ENCODE measurements around the gene AMACR. TPM values are rescaled to one million over a fixed set of nuclear protein-coding genes. Genes with fewer than 3 reads are reported as not detected.

The AMACR gene
- polyA plus RNA-seq, 1 donor from 2014 or later, result 28.5 TPM

- peaks cover 23% of the 10 kb centered on the region for H3K27me3 ChIP-seq (ENCODE audit: insufficient read depth, low read depth, low read length)
- H2AFZ ChIP-seq (ENCODE audit: low read depth, low read length), result no peak overlapping the region
- no peaks in the 10 kb centered on the region for H3K36me3 ChIP-seq (ENCODE audit: insufficient read depth, low read length)
- no peak overlapping the region for H3K27ac ChIP-seq (ENCODE audit: low read length)
- no peak overlapping the region for H3K4me2 ChIP-seq (ENCODE audit: low read length)
- H3K4me3 ChIP-seq (ENCODE audit: low read length), result no peak overlapping the region
- no peak overlapping the region for H3K9ac ChIP-seq (ENCODE audit: low read length)
- H3F3A ChIP-seq (ENCODE audit: insufficient read depth, low read length, poor library complexity, severe bottlenecking), result no peaks in the 10 kb centered on the region
- no peaks in the 10 kb centered on the region for H3K9me3 ChIP-seq (ENCODE audit: low read length)
- H4K20me1 ChIP-seq (ENCODE audit: insufficient read depth), result no peaks in the 10 kb centered on the region
- no peaks in the 10 kb centered on the region for H3K9me2 ChIP-seq (ENCODE audit: insufficient read depth, low read length)
- TF ChIP-seq SMC3 (conservative IDR thresholded peaks at IDR 0.05; ENCODE audit: poor library complexity) (no peak), EP300 (conservative IDR thresholded peaks at IDR 0.05; ENCODE audit: poor library complexity, severe bottlenecking) (no peak), REST (IDR thresholded peaks at IDR 0.05; ENCODE audit: borderline replicate concordance) (no peak), TAF1 (IDR thresholded peaks at IDR 0.05; ENCODE audit: low read depth) (no peak), MXI1 (conservative IDR thresholded peaks at IDR 0.05; ENCODE audit: poor library complexity, severe bottlenecking) (no peak), EZH2 (IDR thresholded peaks at IDR 0.05; ENCODE audit: borderline replicate concordance, insufficient read depth, low read length, poor library complexity, severe bottlenecking) (no peak), RAD21 (conservative IDR thresholded peaks at IDR 0.05) (no peak), CTCF (IDR thresholded peaks at IDR 0.05; ENCODE audit: poor library complexity, severe bottlenecking) (no peak), POLR2AphosphoS5 (IDR thresholded peaks at IDR 0.05) (no peak)
- H3K79me2 ChIP-seq (replicated peaks; ENCODE audit: insufficient read depth, low read length), result no peaks in the 10 kb centered on the region
Measured at GRCh38 chr5:33938507-33938796, 69.4 kb downstream of the AMACR start.

GRCh38 chr5:33937707-33938506, 69.9 kb downstream of the AMACR start:
- Histone ChIP-seq H3K27me3 (ENCODE audit: insufficient read depth, low read depth, low read length) (peaks cover 23% of the 10 kb centered on the region), H3K4me3 (ENCODE audit: low read length) (no peak overlapping the region), H3K4me2 (ENCODE audit: low read length) (no peak overlapping the region)

More at GRCh38 chr5:33937707-33938506, 69.9 kb downstream of the AMACR start:
- Histone ChIP-seq H3K36me3 (ENCODE audit: insufficient read depth, low read length) (no peaks in the 10 kb centered on the region), H4K20me1 (ENCODE audit: insufficient read depth) (no peaks in the 10 kb centered on the region), H3K79me2 (replicated peaks; ENCODE audit: insufficient read depth, low read length) (no peaks in the 10 kb centered on the region), H3K9me3 (ENCODE audit: low read length) (no peaks in the 10 kb centered on the region), H3K9ac (ENCODE audit: low read length) (no peak overlapping the region), H3F3A (ENCODE audit: insufficient read depth, low read length, poor library complexity, severe bottlenecking) (no peaks in the 10 kb centered on the region), H2AFZ (ENCODE audit: low read depth, low read length) (no peak overlapping the region), H3K27ac (ENCODE audit: low read length) (no peak overlapping the region), H3K9me2 (ENCODE audit: insufficient read depth, low read length) (no peaks in the 10 kb centered on the region)
- no peak for TF ChIP-seq EP300 (conservative IDR thresholded peaks at IDR 0.05; ENCODE audit: poor library complexity, severe bottlenecking)
- no peak for TF ChIP-seq TAF1 (IDR thresholded peaks at IDR 0.05; ENCODE audit: low read depth)
- no peak for TF ChIP-seq EZH2 (IDR thresholded peaks at IDR 0.05; ENCODE audit: borderline replicate concordance, insufficient read depth, low read length, poor library complexity, severe bottlenecking)
- no peak for TF ChIP-seq SMC3 (conservative IDR thresholded peaks at IDR 0.05; ENCODE audit: poor library complexity)
- no peak for TF ChIP-seq RAD21 (conservative IDR thresholded peaks at IDR 0.05)
- TF ChIP-seq POLR2AphosphoS5 (IDR thresholded peaks at IDR 0.05), result no peak
